ENCODE results near the gene MOCS3.

The MOCS3 gene

GRCh38 chr20:50980851-50981713 is 22.5 kb downstream of the MOCS3 start:
- peak; percentile 83 for TF ChIP-seq CTCF (IDR thresholded peaks at IDR 0.05; ENCODE audit: low read depth, low read length, missing control alignments)
- DNase-seq (ENCODE audit: extremely low read depth, low read depth), result no peak
- no peak overlapping the region for H3K4me3 ChIP-seq (replicated peaks; ENCODE audit: low read depth, low read length)

- DNase-seq (ENCODE audit: extremely low read depth, low read depth), result no peak
- no peak for TF ChIP-seq CTCF (IDR thresholded peaks at IDR 0.05; ENCODE audit: low read depth, low read length, missing control alignments)
- no peak overlapping the region for H3K4me3 ChIP-seq (replicated peaks; ENCODE audit: low read depth, low read length)
Observed at GRCh38 chr20:50981714-50982048, 23.1 kb downstream of the MOCS3 start.

GRCh38 chr20:50982363-50982762 is 23.7 kb downstream of the MOCS3 start:
- no peak for TF ChIP-seq CTCF (IDR thresholded peaks at IDR 0.05; ENCODE audit: low read depth, low read length, missing control alignments)
- no peak for DNase-seq (ENCODE audit: extremely low read depth, low read depth)
- H3K4me3 ChIP-seq (replicated peaks; ENCODE audit: low read depth, low read length), result no peak overlapping the region

GRCh38 chr20:50983321-50983720 is 24.7 kb downstream of the MOCS3 start:
- no peak overlapping the region for H3K4me3 ChIP-seq (replicated peaks; ENCODE audit: low read depth, low read length)
- DNase-seq (ENCODE audit: extremely low read depth, low read depth), result no peak
- no peak for TF ChIP-seq CTCF (IDR thresholded peaks at IDR 0.05; ENCODE audit: low read depth, low read length, missing control alignments)

GRCh38 chr20:50987493-50988210 is 29.0 kb downstream of the MOCS3 start:
- peak; percentile 81 for DNase-seq (ENCODE audit: extremely low read depth, low read depth)
- peak; percentile 82 for TF ChIP-seq CTCF (IDR thresholded peaks at IDR 0.05; ENCODE audit: low read depth, low read length, missing control alignments)

GRCh38 chr20:50991076-50991475 is 32.5 kb downstream of the MOCS3 start:
- DNase-seq (ENCODE audit: extremely low read depth, low read depth), result no peak
- no peak for TF ChIP-seq CTCF (IDR thresholded peaks at IDR 0.05; ENCODE audit: low read depth, low read length, missing control alignments)

More at GRCh38 chr20:50987493-50988210, 29.0 kb downstream of the MOCS3 start:
- no peak overlapping the region for H3K4me3 ChIP-seq (replicated peaks; ENCODE audit: low read depth, low read length)

More at GRCh38 chr20:50991076-50991475, 32.5 kb downstream of the MOCS3 start:
- no peak overlapping the region for H3K4me3 ChIP-seq (replicated peaks; ENCODE audit: low read depth, low read length)
